ENCODE data around the gene HIBADH.

DNA sequence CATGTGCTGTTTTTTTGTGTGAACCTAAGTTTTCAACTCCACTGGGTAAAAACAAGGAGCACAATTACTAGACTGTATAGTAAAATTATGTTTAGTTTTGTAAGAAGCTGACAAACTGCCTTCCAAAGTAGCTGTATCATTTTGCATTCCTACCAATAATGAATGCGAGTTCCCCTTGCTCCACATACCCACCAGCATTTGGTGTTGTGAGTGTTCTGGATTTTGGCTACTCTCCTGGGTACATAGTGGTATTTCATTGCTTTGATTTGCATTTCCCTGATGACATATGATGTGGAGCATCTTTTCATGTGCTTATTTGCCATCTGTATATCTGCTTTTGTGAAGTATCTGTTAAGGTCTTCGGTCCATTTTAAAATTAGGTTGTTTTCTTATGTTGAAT, 178.2 kb downstream of the HIBADH start:
- TF ChIP-seq ZNF57 (CRISPR knock-in tag; IDR thresholded peaks at IDR 0.05) (no peak), YY1 (IDR thresholded peaks at IDR 0.05; ENCODE audit: borderline replicate concordance in 1 of 3, control insufficient read depth in 1 of 3, extremely low read depth in 1 of 3, insufficient read depth in 3 of 3, insufficient read length in 1 of 3, insufficient replicate concordance in 2 of 3, low read depth in 1 of 3, low read length in 2 of 3) (no peak), TAF7 (tag; IDR thresholded peaks at IDR 0.05) (no peak), EP300 (IDR thresholded peaks at IDR 0.05; ENCODE audit: low read length) (no peak), YBX1 (IDR thresholded peaks at IDR 0.05) (no peak), TBL1XR1 (IDR thresholded peaks at IDR 0.05; ENCODE audit: low read length in 2 of 2) (no peak), POLR2AphosphoS5 (IDR thresholded peaks at IDR 0.05; ENCODE audit: control insufficient read depth, insufficient read depth, low read depth, low read length) (no peak), SPI1 (IDR thresholded peaks at IDR 0.05; ENCODE audit: borderline replicate concordance, low read depth, low read length) (no peak)
- TF ChIP-seq, protein P1, sequence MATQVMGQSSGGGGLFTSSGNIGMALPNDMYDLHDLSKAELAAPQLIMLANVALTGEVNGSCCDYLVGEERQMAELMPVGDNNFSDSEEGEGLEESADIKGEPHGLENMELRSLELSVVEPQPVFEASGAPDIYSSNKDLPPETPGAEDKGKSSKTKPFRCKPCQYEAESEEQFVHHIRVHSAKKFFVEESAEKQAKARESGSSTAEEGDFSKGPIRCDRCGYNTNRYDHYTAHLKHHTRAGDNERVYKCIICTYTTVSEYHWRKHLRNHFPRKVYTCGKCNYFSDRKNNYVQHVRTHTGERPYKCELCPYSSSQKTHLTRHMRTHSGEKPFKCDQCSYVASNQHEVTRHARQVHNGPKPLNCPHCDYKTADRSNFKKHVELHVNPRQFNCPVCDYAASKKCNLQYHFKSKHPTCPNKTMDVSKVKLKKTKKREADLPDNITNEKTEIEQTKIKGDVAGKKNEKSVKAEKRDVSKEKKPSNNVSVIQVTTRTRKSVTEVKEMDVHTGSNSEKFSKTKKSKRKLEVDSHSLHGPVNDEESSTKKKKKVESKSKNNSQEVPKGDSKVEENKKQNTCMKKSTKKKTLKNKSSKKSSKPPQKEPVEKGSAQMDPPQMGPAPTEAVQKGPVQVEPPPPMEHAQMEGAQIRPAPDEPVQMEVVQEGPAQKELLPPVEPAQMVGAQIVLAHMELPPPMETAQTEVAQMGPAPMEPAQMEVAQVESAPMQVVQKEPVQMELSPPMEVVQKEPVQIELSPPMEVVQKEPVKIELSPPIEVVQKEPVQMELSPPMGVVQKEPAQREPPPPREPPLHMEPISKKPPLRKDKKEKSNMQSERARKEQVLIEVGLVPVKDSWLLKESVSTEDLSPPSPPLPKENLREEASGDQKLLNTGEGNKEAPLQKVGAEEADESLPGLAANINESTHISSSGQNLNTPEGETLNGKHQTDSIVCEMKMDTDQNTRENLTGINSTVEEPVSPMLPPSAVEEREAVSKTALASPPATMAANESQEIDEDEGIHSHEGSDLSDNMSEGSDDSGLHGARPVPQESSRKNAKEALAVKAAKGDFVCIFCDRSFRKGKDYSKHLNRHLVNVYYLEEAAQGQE (IDR thresholded peaks at IDR 0.05; ENCODE audit: borderline replicate concordance) = no peak
- TF ChIP-seq, protein P1 (CRISPR knock-in tag; IDR thresholded peaks at IDR 0.05; ENCODE audit: low read depth) = no peak
- TF ChIP-seq, protein P2, sequence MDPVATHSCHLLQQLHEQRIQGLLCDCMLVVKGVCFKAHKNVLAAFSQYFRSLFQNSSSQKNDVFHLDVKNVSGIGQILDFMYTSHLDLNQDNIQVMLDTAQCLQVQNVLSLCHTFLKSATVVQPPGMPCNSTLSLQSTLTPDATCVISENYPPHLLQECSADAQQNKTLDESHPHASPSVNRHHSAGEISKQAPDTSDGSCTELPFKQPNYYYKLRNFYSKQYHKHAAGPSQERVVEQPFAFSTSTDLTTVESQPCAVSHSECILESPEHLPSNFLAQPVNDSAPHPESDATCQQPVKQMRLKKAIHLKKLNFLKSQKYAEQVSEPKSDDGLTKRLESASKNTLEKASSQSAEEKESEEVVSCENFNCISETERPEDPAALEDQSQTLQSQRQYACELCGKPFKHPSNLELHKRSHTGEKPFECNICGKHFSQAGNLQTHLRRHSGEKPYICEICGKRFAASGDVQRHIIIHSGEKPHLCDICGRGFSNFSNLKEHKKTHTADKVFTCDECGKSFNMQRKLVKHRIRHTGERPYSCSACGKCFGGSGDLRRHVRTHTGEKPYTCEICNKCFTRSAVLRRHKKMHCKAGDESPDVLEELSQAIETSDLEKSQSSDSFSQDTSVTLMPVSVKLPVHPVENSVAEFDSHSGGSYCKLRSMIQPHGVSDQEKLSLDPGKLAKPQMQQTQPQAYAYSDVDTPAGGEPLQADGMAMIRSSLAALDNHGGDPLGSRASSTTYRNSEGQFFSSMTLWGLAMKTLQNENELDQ (CRISPR knock-in tag; IDR thresholded peaks at IDR 0.05; ENCODE audit: borderline replicate concordance) = no peak
- TF ChIP-seq, protein P3, sequence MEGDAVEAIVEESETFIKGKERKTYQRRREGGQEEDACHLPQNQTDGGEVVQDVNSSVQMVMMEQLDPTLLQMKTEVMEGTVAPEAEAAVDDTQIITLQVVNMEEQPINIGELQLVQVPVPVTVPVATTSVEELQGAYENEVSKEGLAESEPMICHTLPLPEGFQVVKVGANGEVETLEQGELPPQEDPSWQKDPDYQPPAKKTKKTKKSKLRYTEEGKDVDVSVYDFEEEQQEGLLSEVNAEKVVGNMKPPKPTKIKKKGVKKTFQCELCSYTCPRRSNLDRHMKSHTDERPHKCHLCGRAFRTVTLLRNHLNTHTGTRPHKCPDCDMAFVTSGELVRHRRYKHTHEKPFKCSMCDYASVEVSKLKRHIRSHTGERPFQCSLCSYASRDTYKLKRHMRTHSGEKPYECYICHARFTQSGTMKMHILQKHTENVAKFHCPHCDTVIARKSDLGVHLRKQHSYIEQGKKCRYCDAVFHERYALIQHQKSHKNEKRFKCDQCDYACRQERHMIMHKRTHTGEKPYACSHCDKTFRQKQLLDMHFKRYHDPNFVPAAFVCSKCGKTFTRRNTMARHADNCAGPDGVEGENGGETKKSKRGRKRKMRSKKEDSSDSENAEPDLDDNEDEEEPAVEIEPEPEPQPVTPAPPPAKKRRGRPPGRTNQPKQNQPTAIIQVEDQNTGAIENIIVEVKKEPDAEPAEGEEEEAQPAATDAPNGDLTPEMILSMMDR (IDR thresholded peaks at IDR 0.05 in 2 of 3, conservative IDR thresholded peaks at IDR 0.05 in 1 of 3; ENCODE audit: insufficient read depth in 2 of 3, low read depth in 1 of 3, low read length in 3 of 3) = no peak
- TF ChIP-seq, protein P4, sequence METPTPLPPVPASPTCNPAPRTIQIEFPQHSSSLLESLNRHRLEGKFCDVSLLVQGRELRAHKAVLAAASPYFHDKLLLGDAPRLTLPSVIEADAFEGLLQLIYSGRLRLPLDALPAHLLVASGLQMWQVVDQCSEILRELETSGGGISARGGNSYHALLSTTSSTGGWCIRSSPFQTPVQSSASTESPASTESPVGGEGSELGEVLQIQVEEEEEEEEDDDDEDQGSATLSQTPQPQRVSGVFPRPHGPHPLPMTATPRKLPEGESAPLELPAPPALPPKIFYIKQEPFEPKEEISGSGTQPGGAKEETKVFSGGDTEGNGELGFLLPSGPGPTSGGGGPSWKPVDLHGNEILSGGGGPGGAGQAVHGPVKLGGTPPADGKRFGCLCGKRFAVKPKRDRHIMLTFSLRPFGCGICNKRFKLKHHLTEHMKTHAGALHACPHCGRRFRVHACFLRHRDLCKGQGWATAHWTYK (CRISPR knock-in tag; IDR thresholded peaks at IDR 0.05) = no peak
- TF ChIP-seq, protein P5, sequence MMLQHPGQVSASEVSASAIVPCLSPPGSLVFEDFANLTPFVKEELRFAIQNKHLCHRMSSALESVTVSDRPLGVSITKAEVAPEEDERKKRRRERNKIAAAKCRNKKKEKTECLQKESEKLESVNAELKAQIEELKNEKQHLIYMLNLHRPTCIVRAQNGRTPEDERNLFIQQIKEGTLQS (IDR thresholded peaks at IDR 0.05) = no peak
- TF ChIP-seq, protein P5 (CRISPR knock-in tag; conservative IDR thresholded peaks at IDR 0.05) = no peak
